Cerebellar cortex (tissue), 1 donor: ENCODE measurements around the gene CASK.
A peak's percentile ranks its signal among the peaks of the same experiment; 100 is the strongest.

Source experiments
- DNase-seq: peaks from one replicate; pipeline ENCODE4 v3.0.0-alpha.2; 2015; ENCODE audit warnings: low spot score

The CASK gene, protein sequence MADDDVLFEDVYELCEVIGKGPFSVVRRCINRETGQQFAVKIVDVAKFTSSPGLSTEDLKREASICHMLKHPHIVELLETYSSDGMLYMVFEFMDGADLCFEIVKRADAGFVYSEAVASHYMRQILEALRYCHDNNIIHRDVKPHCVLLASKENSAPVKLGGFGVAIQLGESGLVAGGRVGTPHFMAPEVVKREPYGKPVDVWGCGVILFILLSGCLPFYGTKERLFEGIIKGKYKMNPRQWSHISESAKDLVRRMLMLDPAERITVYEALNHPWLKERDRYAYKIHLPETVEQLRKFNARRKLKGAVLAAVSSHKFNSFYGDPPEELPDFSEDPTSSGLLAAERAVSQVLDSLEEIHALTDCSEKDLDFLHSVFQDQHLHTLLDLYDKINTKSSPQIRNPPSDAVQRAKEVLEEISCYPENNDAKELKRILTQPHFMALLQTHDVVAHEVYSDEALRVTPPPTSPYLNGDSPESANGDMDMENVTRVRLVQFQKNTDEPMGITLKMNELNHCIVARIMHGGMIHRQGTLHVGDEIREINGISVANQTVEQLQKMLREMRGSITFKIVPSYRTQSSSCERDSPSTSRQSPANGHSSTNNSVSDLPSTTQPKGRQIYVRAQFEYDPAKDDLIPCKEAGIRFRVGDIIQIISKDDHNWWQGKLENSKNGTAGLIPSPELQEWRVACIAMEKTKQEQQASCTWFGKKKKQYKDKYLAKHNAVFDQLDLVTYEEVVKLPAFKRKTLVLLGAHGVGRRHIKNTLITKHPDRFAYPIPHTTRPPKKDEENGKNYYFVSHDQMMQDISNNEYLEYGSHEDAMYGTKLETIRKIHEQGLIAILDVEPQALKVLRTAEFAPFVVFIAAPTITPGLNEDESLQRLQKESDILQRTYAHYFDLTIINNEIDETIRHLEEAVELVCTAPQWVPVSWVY

DNA sequence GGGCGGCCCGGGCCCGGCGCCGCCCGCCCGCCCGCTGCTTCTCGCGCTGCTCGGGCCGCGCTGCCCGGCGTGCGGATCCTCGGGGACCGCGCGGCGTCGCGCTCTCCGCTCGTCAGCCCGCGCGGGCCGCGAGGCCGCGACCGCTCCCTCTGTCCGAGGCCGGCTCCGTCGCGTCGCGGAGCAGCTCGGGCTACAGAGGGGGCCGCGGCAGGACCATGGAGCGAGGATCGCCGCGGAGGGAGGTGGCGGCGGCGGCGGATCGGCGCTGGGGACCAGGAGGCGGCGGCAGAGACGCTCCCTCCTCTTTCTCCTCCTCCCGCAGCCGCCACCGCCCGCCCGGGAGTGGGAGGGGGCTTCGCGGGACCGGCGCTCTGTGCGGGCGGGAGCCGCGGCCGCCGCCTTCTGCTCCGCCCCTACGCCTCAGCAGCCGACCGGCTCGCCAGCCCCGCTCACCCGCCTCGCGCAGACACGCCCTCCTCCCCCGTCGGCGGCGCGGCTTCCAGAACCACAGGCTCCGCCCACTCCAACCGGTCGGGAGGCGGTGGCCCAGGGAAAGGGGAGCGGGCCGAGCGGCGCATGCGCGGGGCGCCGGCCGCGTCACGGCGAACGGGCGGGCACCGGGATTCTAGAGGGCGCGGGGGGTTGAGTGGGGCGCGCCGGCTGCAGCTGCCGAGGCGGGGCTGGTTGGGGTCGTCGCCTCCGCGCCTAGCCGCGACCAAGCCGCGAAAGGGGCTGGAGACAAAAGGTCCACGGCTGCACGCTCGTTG lies at the start of gene CASK:
Gene CASK (minus strand): TSS at position 344 of the 767 bp plus-strand sequence. CDS start 566 bp downstream, outside the sequence.
- peak; percentile 89 for DNase-seq

DNA sequence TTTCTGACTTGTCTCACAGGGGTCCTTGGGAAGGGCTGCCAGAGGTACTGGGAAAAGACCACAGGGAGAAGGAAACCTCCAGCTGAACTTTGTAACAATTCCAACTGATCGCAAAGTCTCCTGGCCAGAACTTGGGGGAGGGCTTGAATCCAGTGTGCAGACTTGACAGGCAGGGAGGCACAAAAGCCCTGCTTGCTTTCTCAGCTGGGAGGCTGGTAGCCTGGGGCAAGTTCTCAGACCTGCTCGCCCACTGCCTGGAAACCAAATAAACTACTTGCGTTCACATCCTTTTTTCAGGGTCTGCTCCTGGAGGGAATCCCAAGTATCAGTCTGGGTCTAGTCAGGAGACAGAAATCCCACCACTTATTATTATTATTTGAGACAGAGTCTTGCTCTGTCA lies 48.0 kb upstream of the CASK start:
- no peak for DNase-seq

DNA sequence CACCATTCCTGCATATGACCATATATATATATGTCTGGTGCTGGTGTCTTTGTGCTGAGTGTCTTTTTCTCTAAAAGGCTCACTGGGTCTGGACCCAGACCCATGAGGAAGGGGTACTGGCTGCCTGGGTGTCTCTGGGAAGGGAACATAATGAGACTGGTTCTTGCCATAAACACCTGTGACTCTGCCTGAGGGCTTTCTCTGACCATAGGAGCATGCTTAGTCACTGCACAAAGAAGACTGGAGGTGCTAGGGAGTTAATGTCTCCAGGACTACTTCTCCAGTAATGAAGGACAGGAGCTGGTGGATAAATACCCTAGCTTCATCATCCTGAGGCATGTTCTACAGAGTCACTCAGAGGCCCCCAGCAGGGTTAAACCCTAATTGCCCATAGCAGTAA lies 47.1 kb upstream of the CASK start:
- no peak for DNase-seq

DNA sequence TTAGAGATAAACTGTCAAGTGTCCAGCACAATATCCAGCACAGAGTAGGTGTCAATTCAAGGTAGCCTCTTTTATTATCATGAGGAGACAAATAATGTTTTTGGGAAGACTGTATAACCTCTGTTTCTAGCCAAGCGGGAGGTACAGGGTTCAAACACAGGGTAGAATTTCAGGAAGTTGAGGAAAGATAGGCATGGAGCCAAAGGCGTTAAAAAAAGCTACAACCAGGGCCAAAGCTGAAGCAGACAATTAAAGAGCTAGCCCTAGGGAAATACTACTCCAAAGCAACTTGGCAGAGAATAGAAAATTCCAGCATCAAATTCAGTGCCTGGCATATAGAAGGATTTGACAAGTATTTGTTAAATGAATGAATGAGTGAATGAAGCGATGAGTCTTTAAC lies 40.0 kb upstream of the CASK start:
- DNase-seq = no peak

DNA sequence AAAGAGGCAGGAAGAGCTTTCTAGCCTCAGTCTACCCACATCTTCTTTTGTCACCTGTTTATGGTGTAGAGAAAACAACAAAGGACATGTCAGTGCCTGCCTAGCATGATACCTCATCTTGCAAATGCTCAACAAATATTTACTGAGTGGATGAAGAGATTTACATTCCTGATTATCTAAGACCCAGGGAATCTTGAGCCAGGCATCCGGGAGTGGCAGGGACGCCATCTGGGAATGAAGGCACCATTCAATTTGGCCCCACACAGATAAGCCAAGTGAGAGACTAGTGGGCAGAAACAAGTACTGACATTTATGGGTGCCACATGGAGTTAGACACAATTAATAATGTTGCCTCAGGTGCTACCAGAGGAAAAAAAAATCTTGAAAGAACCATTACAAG lies 36.8 kb upstream of the CASK start:
- no peak for DNase-seq

DNA sequence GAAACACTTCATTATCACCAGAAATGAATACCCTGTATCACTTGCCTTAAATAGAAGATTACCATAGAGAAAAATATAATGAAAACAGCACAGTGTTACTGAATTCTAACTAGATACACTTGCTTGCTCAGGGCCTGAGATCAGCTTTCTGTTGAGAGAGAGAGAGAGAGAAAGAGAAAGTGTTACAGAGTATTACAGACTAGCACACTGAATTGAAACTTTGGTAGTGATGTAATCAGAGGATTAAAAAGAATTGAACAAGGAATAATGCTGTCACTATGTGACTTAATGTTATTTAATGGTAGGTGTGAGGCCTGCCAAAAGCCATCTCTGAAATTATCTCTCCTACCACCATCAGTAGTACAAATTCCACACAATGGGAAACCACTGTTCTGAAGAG lies 35.5 kb upstream of the CASK start:
- DNase-seq = no peak

DNA sequence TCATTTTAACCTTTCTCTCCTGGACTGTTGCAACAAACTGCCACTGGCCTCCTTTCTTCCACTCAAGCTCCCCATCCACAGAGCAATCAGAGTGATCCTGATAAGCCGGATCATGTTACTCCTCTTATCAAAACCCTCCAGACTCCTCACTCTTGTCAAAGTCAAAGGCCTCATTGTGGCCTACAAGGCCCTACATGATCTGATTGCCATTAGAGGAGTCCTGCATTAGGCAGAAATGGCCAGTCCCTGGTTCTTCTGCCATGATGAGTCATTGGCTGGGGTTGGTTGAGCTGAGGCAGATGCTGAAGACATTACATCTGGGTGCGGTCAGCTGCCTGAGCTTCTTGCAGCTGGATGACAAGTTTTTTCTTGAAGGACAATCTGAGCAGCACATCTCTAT lies 32.7 kb upstream of the CASK start:
- DNase-seq = no peak

DNA sequence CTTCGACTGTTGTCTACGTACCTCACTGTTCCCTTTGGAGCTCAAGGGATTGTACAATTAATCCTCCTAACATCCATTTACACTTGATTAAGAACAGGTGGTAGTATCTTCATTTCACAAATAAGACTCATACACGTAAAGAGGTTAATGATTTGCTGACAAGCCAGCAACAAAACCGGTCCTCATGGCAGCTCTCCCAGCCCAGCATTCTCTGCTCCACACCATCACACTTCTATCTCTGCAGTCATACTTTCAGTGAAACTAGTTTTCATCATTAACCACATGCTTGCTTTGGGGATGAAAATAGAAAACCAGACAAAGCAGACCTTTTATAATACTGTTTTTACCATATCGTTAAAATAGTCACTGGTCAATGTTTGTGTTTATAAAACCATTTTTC lies 28.7 kb upstream of the CASK start:
- DNase-seq = no peak

DNA sequence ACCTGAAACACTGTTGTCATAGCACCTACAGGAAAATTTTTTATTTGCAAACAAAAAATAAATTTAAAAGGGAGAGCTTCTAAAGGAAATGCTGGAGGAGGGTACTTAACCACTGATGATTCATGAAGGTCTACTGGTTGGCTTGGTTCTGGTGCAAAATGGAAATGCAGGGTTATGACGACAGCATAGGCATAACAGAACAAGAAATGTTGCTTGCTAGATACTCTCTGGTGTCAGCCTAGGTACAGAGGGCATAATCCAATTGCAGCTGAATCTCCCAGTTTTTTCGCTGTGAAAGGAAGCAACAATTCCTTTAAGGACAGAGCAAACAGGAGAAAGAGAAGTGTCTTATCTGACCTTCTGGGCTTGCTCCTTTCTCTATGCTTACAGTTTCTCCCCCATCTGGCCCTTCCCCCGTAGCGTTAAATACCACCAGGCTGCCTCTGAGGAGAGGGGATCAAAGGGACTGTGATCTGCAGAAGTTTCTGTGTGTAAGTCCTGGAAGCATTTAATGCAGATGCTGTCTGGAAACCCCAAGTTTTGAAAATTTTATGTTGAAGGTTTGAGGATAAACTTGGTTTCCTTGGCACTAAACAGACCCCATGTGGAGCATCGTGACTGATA lies 23.7 kb upstream of the CASK start:
- DNase-seq = no peak

DNA sequence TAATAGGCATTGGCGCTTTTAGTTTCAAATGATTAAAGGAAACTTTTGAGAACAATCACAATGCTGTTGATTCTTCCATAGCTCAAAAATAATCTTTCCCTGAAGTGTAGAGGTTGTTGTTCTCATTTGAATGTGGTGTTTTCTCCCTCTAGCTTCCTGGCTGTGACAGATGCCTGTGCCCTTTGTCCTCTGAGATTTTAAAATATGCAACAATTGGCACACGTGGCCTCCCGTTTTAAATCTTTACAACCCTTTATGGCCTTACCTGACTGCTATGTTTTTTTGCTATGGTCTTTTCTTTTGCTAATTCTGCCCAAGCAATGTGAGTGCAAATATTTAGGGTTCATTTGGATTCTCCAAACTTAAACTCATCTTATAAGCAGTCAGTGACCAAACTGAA lies 22.9 kb upstream of the CASK start:
- DNase-seq = no peak

DNA sequence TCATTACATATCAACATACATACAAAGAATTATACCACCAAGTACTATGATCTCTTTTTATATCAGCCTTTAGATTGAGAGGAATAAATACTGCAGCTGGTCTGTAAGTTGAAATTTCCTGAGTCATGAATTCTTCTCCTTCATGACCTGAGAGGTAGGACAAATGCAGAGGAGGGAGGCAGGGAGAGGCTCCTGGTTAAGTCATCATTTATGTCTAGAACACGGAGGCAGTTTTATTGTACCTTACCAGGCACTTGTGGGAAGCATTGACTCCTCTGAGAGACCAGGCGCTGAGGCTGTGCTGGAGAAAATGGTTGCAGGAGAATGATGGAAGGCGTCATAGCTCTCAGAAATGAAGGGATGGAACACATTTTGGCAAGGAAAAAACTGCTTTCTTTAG lies 12.5 kb upstream of the CASK start:
- DNase-seq = no peak

DNA sequence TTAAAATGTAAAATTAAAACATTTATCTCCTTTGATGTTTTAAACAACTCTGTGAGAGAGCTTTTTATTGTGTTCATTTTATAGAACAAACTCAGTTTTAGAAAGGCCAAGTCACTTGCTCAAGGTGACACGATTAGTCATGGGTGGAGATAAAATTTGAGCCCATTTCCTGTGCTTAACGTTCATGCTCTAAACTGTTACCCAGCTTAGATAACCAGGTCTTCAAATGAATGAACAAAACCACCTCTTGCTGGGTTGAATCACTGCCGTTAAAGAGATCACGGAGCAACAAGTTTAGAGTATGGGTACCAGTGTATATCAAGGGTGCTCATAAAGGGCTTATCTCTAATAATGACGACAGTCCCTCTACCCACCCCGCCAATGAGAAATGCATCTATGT lies 10.2 kb upstream of the CASK start:
- no peak for DNase-seq

DNA sequence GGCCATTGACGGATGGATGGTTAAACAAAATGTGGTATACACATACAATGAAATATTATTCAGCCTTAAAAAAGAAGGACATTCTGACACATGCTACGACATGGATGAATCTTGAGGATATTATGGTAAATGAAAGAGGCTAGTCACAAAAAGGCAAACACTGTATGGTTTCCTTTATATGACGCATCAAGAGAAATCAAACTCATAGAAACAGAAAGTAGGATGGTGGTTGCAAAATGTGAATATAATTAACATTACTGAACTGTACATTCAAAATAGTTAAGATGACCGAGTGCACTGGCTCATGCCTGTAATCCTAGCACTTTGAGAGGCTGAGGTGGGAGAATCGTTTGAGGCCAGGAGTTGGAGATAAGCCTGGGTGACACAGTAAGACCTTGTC lies 9.5 kb upstream of the CASK start:
- DNase-seq = no peak

DNA sequence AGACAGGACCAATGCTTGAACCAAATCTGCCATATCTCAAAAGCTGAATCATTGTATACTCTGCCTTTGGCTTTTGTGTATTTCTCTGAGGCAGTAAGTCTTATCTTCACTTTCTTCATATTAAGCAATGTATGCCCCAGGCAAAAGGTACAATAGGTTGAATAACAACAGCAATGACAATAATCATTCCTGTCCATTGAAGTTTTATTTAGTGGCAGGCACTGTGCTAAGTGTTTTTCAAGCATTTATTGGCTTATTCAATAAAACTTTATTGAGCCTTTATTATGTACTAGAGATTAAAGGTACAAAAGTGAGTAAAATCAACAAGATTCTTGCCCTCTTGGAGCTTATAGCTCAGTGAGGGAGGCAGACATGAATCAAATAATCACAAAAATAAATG lies 8.2 kb upstream of the CASK start:
- DNase-seq = no peak

DNA sequence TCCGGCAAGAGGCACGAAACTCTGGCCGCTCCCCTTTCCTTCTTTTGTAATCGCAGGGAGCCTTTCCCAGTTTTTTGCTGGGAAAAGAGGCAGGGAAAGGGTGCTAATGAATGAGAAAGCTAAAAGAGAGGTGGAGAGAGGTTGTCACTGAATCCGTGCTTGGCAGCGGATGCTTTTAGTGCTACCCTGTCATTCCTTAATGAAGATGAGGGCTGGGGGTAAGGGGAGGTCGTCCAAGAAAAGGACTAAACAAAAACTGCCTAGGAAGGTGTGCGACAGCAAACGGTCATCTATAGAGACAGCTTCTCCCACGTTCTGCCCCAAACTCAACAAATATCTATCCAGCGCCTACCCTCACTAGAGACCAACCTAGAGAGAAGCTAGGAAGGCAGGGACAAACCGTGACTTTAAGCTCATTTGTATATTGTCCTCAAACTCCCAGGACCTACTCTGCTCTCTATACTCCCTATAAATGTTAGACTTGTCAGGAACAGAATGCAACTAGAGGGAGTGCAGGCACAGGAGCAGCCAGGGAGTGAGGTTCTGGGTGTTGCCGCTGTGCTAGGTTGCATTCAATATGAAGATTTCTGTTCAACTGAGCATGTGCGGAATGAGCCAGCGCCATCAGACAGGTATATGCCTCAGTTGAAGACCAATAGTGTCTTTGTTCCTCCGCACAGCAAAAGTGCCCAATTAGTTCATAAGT lies 777 bp upstream of the CASK start:
- DNase-seq = peak; percentile 76

DNA sequence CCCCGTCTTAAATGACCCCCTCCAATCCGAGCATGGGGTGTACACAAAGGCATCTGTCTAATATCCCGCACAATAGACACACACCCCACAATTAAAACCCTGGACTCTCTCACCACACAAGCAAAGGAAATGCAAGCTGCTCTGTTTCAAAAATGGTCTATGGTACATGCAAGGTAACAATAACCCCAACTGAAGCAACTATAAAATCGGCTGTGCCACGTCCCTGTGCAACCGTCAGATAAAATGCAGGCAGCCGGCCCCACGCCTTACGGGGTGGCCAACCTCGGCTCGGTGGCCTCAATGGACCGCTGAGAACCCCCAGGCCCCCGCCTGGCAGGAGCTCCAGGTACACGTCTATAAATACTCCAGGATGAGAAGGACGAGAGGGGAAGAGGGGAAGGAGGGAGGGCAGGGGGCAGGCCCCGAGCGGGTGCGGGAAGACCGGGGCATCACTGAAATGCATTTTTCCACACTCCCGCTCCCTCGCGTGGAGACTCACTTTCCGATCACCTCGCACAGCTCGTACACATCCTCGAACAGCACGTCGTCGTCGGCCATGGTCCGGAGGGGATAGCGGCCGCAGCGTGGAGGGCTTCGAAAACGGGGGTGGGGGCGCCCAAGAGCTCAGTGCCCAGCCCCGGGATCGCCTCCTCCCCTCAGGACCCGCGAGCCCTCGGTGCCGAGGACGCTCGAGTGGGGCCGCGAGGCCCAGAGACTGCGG lies 763 bp downstream of the CASK start:
- DNase-seq = no peak

DNA sequence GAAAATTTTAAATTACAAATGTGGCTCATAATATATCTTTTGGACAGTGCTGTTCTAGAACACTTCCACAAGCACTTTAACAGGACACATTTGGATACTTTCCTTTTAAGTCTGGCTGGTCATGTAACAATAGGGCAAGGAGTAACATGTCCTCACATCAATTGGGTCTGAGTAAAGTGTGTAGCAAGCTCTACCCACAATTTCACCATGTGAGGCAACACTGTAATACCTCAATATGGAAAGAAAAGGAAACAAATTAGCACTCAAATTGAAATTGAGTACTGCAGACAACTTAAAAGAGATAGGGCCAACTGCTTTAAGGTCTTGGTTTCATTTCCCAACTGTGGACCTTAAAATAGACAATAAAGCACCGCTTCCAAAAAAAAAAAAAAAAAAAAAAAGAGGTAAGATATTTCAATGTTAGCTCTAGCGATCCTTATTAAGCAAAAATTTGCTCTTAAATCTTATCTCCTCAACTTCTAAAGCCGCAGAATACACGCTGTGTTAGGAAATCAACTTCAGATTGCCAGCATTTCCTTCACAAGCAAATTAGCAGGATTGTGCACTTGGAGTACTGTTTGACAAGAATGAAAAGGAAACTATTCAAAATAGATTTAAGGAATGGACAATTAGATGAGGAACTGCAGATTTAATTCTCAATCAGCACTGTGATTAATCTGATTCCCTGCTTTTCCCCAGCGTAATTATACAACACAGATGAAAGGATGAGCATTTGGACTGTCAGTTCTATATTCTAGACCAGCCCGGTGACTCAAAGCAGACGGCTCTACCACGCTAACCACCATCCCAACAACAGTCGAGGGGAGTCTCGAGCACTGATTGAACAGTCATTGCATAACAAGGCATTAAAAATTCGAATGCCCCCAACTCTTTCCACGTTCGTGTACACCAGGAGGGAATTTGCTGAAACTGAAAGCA lies 1.6 kb downstream of the CASK start:
- DNase-seq = peak; percentile 26

DNA sequence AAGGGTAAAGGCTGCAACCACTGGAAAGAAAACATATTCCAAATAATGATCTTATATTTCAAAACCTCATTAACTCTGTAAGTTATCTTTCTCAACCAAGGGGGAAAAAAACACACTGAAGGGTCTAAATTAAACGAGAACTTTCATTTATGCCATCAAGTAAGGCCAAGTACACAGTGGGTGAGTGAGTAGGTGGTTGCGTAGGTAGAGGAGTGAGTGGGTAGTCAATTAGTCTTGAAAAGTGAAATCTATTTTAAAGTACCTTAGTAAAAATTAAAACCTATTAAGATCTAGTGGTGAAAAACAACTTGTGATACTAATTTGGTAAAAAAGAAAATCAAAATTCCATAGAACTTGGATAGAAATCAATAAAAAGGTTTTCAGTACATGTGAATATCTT lies 3.5 kb downstream of the CASK start:
- no peak for DNase-seq

DNA sequence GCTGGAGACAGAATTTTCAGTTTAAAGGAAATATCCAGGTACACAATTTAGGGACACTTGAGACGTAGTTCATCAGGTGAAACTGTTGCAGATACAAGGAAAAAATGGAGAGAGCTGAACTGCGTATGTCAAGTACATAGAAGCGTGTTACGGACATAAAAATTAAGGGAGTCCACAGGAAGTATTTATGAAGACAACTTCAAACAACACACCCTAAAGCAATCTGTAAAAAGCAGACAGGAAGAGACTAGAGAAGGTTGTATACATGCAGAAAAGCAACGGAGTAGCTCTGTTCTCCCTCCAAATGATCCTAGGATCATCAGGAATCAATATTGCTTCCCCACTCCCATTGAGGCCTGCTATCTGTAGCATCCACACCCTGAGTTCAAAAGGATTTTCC lies 5.8 kb downstream of the CASK start:
- no peak for DNase-seq

DNA sequence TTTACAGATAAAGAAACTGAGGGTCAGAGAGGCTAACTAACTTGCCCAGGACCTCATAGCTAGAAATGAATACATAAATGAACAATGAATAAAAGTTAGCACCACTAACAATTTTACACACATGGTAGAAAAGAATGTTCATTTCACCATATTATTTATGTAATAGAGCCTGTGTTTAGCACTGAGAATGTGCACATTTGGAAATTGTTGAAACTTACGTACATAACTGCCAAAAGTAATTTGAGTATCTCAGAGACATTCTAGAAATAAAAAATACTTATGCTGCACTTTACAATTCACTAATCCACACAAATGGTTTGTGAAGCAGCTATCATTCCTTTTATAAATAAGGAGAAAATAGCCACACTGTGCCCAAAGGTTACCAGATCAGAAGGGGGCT lies 9.9 kb downstream of the CASK start:
- DNase-seq = no peak
